Mucosa of descending colon (tissue), 3 donors: Measurements from ENCODE around the gene ADNP2. TPM values are rescaled to one million over a fixed set of nuclear protein-coding genes. Genes with fewer than 3 reads are reported as not detected.

Experiments used
- ATAC-seq: fragments of 200-7000 bp; cut with Tn5 transposase; one replicate; pipeline ENCODE4 v1.9.1; 2020; ENCODE audit warnings: mild to moderate bottlenecking, moderate library complexity
- DNase-seq, 3 donors: peaks; one replicate each; pipeline ENCODE4 v3.0.0-alpha.2; 2020
- H3K36me3 ChIP-seq: fragments of 200-600 bp; one replicate; pipeline ENCODE4 v1.8.0; 2021; ENCODE audit warnings: low read depth, mild to moderate bottlenecking
- H3K4me1 ChIP-seq: fragments of 200-600 bp; one replicate; pipeline ENCODE4 v1.8.0; 2021; ENCODE audit warnings: low read depth, mild to moderate bottlenecking
- H3K4me3 ChIP-seq: fragments of 200-600 bp; one replicate; pipeline ENCODE4 v1.8.0; 2021; ENCODE audit warnings: mild to moderate bottlenecking
- H3K9me3 ChIP-seq: fragments of 200-600 bp; one replicate; pipeline ENCODE4 v1.8.0; 2021; ENCODE audit warnings: mild to moderate bottlenecking
- CTCF ChIP-seq: fragments of 200-600 bp; IDR thresholded peaks from one replicate; pipeline ENCODE4 v1.8.0; 2022; ENCODE audit warnings: antibody characterized with exemption, mild to moderate bottlenecking
- intact Hi-C, 2 donors: fragments of 100-400 bp; cut with DNase I in 1 of 2; cut with micrococcal nuclease in 1 of 2; formaldehyde crosslinking; loops; one replicate each; pipeline versions ENCODE4 v1.11.0 to v1.11.1; 2022; cut with DNase I, micrococcal nuclease
- total RNA-seq, 3 donors: library from RNA; stranded (reverse); fragmentation: NEBNext Ultra II Directional in 2 of 3; extraction: Animal tissue kit (Norgen Biotek cat#: 25700) in 2 of 3; gene quantifications; one replicate each; pipeline versions ENCODE4 v1.2.1 to v1.2.4, GENCODE V29; 2021 to 2023
- donor health status: DM: no; HTN: no; CAD: no; lungs with moderate emphysema.
- donor health status: DM: no; HTN: no; CAD: no.
- donor health status: DM: no; HTN: yes; CAD: no.

ADNP2 gene
- total RNA-seq, 3 donors from 2014 or later = 16.7 to 18.3 (median 17.7) TPM

DNA sequence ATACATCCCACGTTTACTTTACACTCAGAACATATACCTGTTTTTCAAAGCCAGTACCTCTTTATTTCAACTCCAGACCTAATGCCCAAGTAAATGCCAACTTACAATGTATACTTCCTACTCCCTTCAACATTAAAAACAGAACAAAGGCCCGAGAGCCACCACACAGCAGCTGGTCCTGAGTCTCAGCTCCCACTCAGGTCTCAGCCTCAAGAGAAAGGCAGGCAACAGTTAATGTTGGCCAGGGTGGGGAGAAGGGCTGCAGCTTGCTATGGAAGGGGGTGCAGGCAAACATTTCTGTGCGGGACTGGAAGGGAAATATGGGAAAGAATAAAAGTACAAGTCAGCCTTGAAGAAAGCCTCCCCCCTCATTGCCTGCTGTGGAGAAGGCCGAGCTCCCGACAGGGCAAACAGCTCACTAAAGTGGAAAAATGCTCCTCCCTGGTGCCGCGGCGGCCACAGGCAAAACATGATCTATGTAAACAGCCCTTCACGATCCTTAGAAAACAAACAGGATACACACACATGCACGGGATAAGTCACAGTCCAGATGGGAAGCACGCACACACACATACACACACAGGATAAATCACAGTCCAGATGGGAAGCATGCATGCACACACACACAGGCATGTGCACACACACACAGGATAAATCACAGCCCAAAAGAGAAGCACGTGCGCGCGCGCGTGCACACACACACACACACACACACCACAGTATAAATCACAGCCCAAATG, 67.4 kb downstream of the ADNP2 start:
- Histone ChIP-seq H3K9me3 (no peaks in the 10 kb centered on the region), H3K4me1 (no peaks in the 10 kb centered on the region), H3K4me3 (no peak overlapping the region), H3K36me3 (no peaks in the 10 kb centered on the region)
- no peak for TF ChIP-seq CTCF
- intact Hi-C loops = no loop called here
- no peak for DNase-seq
- no peak for ATAC-seq

GRCh38 chr18:80177128-80177527, 68.1 kb downstream of the ADNP2 start:
- Histone ChIP-seq H3K4me3 (no peak overlapping the region), H3K36me3 (no peaks in the 10 kb centered on the region), H3K9me3 (no peaks in the 10 kb centered on the region), H3K4me1 (no peaks in the 10 kb centered on the region)
- no peak for TF ChIP-seq CTCF
- ATAC-seq (no peak), DNase-seq (no peak)
- intact Hi-C loops = no loop called here

- no peaks in the 10 kb centered on the region for H3K4me1 ChIP-seq
- intact Hi-C loops = no loop called here
- no peak for ATAC-seq
- H3K4me3 ChIP-seq = no peak overlapping the region
- no peak for TF ChIP-seq CTCF
- H3K36me3 ChIP-seq = no peaks in the 10 kb centered on the region
- DNase-seq = no peak
- H3K9me3 ChIP-seq = no peaks in the 10 kb centered on the region
Measured at GRCh38 chr18:80178935-80179818, 70.1 kb downstream of the ADNP2 start.

DNA sequence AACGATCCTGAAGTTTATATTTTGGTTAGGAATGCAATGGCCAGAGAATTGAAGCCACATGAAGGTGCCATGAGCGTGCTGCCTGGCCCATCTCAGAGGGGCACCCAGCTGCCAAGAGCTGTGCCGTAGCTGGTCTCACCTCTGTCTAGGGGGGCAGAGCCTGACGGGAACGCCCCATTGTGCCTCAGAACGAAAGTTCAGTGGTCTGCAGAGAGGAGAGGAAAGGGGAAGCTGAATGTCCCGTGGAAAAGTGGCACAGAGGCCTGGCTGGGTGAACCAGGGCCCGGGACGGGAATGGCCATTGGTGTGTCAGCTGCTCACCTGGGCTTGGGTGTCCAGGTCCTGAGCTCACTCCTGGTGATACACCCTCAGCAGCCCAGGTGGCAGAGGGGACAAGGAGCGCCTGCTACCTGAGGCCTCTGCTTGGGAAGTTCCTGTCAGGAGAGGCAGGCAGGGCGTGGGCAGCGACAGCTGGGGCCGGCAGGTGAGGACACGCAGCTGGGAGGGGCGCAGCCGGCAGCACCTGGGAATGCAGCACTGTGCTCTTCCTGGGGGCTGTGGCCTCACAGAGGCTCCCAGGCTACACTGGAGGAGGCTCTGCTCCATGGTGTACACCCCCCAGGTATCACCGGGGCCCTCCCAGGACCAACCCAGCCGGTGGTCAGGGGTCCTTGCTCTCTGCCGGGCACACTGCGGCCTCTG, 70.9 kb downstream of the ADNP2 start:
- ATAC-seq (peak; percentile 64), DNase-seq (peak in 1 of 3 donors; percentile 37)
- intact Hi-C loops = no loop called here

More for the DNA sequence above, 70.9 kb downstream of the ADNP2 start:
- no peak for TF ChIP-seq CTCF
- no peak overlapping the region for H3K4me3 ChIP-seq
- H3K36me3 ChIP-seq = no peaks in the 10 kb centered on the region
- H3K4me1 ChIP-seq = no peaks in the 10 kb centered on the region
- H3K9me3 ChIP-seq = no peaks in the 10 kb centered on the region
